Measurements from ENCODE around the gene C20orf96. TPM values are rescaled to one million over a fixed set of nuclear protein-coding genes. Genes with fewer than 3 reads are reported as not detected.
"Not testable (repeated sequence)": the region's sequence is repeated elsewhere in the genome, so short reads cannot be mapped to it uniquely, and the experiment has no call there.

C20orf96 gene, protein sequence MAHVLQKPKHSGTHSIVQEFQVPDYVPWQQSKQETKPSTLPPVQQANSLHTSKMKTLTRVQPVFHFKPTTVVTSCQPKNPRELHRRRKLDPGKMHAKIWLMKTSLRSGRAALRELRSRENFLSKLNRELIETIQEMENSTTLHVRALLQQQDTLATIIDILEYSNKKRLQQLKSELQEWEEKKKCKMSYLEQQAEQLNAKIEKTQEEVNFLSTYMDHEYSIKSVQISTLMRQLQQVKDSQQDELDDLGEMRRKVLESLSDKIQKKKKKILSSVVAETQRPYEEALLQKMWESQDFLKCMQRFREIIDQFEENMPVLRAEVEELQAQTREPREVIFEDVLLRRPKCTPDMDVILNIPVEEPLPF
- total RNA-seq, result 7.6 and 9.5 TPM in 2 replicates

DNA sequence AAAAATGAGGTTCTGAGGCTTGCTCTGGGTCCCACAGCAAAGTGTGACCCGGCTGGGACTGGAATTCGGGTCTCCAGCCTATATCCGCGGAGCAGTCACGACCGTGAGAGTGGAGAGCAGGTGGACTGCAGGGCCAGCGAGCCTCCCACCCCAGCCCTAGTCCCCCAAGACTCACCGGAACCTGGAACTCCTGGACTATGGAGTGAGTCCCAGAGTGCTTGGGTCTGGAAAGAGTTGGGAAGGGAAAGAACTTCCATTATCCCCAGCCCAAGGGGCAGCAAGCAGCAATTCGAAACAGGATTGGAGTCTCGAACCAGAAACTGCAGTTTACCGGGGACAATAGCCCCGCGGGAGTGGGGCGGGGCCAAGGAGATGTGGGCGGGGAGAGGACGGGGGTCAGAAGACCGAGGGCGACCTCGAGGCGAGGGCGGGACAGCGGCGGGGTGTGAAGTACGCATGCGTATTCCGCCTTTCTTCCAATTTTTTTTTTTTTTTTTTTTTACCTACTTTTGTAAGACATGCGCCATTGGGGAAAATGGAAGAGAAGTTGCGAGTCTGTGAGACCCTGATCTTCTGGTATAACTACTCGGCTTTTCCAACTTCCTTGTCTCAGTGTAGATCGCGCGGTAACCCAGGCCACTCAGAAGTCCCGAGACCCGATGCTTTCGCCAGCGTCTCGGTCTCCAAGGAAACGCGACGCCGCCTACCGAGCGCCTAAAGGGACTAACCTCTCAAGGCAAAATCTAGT lies at the start of gene C20orf96:
TSS of gene C20orf96 (minus strand) at position 667 of the 748 bp plus-strand sequence. CDS start at position 527, 140 bp downstream.
- intact Hi-C loops (cut with micrococcal nuclease), result loop anchor here (1.0 kb wide), 1 partner anchor 37 kb away; no protein-coding TSS in a partner anchor
- Mint-ChIP-seq H3K4me1 (ENCODE audit: low read depth) (peaks cover 21% of the 10 kb centered on the region), H3K27ac (peak within 1 kb of the TSS; percentile 87), H3K36me3 (ENCODE audit: low read depth) (peaks cover 11% of the 10 kb centered on the region), H3K27me3 (ENCODE audit: low read depth) (no peaks in the 10 kb centered on the region), H3K9me3 (no peaks in the 10 kb centered on the region), H3K4me3 (ENCODE audit: low read depth) (no peak within 1 kb of the TSS)
- DNase-seq (ENCODE audit: low spot score), result peak; percentile 84

DNA sequence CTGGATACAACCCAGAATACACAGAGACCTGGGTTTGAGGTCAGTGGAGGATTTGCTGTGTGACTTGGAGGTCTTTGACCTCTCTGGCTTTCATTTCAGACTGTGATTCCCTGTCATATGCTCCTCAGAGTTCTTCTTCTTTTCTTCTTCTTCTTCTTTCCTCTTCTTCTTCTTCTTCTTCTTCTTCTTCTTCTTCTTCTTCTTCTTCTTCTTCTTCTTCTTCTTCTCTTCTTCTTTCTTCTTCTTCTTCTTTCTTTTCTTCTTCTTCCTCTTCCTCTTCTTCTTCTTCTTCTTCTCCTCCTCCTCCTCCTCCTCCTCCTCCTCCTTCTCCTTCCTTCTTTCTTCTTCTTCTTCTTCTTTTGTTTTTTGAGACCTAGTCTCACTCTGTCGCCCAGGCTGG lies 45.5 kb upstream of the C20orf96 start:
- DNase-seq (ENCODE audit: low spot score); intact Hi-C loops (cut with micrococcal nuclease): not testable (repeated sequence)

DNA sequence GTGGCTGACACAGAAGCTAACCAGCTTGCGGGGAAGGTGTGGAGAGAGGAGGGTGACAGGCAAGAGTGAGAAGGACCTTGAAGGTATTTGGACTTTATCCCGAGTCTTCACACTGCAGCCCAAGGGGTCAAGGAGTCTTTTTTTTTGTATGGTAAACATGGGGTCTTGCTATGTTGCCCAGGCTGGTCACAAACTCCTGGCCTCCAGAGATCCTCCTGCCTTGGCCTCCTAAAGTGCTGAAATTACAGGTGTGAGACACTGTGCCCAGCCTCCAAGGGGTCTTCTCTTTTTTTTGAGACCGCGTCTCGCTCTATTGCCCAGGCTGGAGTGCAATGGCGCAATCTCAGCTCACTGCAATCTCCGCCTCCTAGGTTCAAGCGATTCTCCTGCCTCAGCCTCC lies 44.0 kb upstream of the C20orf96 start:
- Mint-ChIP-seq H3K4me1 (ENCODE audit: low read depth) (peaks cover 8% of the 10 kb centered on the region), H3K9me3 (no peaks in the 10 kb centered on the region), H3K4me3 (ENCODE audit: low read depth) (no peak overlapping the region), H3K36me3 (ENCODE audit: low read depth) (no peaks in the 10 kb centered on the region), H3K27ac (no peak overlapping the region), H3K27me3 (ENCODE audit: low read depth) (no peaks in the 10 kb centered on the region)
- DNase-seq (ENCODE audit: low spot score), result no peak
- intact Hi-C loops (cut with micrococcal nuclease), result no loop called here

More for the DNA sequence above, 45.5 kb upstream of the C20orf96 start:
- H3K27ac Mint-ChIP-seq; H3K4me1 Mint-ChIP-seq (ENCODE audit: low read depth); H3K4me3 Mint-ChIP-seq (ENCODE audit: low read depth); H3K36me3 Mint-ChIP-seq (ENCODE audit: low read depth); H3K27me3 Mint-ChIP-seq (ENCODE audit: low read depth); H3K9me3 Mint-ChIP-seq: not testable (repeated sequence)

DNA sequence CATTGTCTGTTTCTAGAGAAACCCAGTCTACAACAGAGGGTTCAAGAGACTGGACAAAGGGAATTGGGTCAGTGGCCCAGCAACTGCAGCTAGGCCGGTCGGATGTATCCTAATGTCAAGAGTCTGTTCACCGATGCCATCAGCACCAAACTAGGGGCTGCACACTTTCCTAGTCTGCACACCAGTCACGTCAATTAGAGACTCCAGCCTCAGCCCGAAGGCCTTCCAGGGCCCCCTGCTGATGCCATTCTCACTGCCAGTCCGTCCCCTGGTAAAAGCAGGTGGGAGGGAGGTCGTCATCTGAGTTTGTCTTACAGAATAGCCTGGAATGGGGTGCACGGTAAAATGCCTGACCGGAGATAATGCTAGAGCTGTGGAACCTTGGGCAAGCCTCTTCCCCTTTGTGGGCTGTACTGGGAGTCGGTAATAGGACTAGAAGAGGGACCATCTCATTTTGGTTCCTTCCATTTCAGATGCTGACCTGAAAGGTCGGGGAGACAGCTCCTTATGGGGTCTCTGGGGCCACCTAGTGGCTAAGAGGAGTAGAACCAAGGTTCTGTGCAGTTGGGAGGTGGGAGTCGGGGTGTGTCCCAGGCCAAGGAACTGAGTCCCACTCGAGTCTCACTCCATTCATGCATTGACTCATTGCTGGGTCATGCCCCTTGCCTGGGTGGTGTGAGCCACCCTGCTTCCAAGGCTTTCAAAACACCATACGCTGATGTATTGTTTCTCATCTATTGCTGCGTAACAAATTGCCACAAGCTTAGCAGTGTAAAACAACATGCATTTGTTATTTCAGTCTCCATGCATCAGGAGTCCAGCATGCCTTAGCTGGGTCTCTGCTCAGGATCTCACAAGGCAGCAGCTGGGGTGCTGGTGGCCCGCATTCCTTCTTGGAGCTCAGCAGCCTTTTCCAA lies 39.9 kb upstream of the C20orf96 start:
- DNase-seq (ENCODE audit: low spot score), result peak; percentile 51
- Mint-ChIP-seq H3K9me3 (no peaks in the 10 kb centered on the region), H3K4me1 (ENCODE audit: low read depth) (peaks cover 19% of the 10 kb centered on the region), H3K4me3 (ENCODE audit: low read depth) (no peak overlapping the region), H3K27ac (no peak overlapping the region), H3K36me3 (ENCODE audit: low read depth) (peaks cover 5% of the 10 kb centered on the region), H3K27me3 (ENCODE audit: low read depth) (no peaks in the 10 kb centered on the region)
- intact Hi-C loops (cut with micrococcal nuclease), result loop anchor here (2.0 kb wide), 2 partner anchors 64 to 122 kb away; no protein-coding TSS in a partner anchor

DNA sequence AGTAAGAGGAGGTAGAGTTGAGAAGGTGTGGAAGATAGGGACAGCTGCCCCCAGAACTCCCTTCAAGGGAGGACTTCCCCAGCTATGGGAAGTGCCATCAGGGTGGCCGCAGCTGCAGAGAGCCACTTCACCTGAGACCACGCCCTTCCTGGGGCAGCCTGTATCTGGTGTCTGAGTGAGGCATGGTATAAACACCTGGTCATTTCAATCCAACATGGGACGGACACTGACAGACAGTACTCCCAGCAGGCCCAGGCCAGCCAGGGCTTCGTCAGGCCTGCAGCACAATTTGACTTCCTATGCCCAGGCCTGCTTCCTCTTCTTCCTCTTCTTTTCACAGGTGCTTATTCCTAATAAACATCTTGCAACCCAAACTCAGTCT lies 39.3 kb upstream of the C20orf96 start:
- DNase-seq (ENCODE audit: low spot score), result no peak
- intact Hi-C loops (cut with micrococcal nuclease), result loop anchor here (2.0 kb wide), 2 partner anchors 63 to 121 kb away; no protein-coding TSS in a partner anchor
- H3K4me1 Mint-ChIP-seq (ENCODE audit: low read depth), result peaks cover 19% of the 10 kb centered on the region
- H3K27ac Mint-ChIP-seq, result no peak overlapping the region
- no peak overlapping the region for H3K4me3 Mint-ChIP-seq (ENCODE audit: low read depth)
- H3K27me3 Mint-ChIP-seq (ENCODE audit: low read depth), result no peaks in the 10 kb centered on the region
- H3K36me3 Mint-ChIP-seq (ENCODE audit: low read depth), result peaks cover 5% of the 10 kb centered on the region
- H3K9me3 Mint-ChIP-seq, result no peaks in the 10 kb centered on the region

DNA sequence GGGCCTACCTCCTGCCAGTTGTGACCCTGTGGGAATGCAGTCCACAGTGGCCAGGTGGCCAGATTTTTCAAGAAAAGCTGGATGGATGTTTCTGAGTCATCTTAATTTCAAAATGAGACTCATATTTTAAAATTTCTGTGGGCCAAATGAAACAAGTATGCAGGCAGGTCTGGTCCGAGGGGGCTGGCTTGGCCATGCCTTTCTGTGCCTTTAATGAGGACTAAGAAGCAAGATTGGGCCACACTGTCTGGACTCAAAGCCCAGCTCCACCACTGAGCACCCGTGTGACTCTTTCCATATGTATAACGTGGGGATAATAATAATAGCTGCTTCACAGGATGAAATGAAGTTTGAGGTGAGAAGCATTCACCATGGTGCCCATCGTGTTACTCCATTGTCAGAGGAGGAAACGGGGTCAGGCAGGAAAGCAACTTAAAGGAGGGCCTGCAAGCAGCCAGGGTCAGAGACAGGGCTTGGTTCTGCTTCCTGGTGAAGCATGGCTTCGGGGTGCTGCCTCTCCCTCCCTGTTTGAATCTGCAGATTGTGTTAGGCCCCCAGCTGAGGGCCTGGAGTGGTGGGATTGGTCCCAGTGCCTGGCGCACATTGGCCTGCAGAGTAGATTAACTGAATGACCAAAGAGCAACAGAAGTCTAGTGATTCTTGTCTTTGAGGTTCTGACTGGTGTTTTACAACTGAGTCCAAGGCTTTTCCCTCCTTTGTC lies 38.6 kb upstream of the C20orf96 start:
- intact Hi-C loops (cut with micrococcal nuclease), result no loop called here
- Mint-ChIP-seq H3K36me3 (ENCODE audit: low read depth) (peaks cover 5% of the 10 kb centered on the region), H3K27me3 (ENCODE audit: low read depth) (no peaks in the 10 kb centered on the region), H3K4me1 (ENCODE audit: low read depth) (peaks cover 19% of the 10 kb centered on the region), H3K27ac (peak overlapping the region; percentile 81), H3K4me3 (ENCODE audit: low read depth) (peak overlapping the region; percentile 79), H3K9me3 (no peaks in the 10 kb centered on the region)
- DNase-seq (ENCODE audit: low spot score), result no peak

DNA sequence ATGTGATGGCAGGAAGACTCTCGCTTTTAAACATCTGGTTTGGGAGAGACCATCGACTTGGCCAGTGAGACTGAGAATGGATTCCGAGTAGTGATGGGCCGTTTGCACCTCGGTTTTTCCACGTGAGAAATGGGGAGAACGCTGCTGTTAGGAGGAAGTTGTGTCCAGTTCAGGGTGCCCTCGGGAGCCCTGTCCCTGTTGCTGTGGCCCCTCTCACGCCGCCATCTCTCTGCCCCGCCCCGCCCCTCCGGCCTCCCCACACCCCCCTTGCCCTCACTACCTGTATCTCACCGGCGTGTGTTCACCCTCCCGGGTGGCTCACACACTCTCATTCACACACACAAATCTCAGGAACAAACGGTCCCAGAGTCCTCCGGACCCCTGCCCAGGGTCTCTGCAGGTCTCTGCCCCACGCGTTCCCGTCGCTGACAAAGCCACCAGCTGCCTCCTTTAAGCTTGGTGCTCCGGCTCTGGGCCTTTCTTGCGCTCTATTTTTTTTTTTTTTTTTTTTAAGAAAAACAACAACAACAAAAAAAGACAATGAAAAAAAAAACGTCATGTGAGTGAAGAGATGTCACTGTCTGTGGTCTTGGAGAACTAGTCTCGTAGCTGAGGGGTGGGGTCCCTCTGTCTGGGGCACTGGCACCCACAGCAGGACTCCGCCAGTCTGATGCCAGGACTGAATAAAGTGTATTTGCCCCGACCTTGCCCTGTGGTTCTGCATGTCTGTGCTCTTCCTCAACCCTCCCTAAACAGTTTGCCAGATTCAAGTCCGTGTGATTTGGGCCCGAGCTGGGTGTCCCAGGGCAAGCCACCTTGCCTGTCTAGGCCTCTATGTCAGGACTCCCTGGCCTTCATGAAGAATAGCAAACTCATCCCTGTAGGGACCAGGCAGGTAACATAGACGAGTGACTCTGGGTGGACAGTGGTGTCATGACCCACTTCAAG lies 37.8 kb upstream of the C20orf96 start:
- intact Hi-C loops (cut with micrococcal nuclease), result no loop called here
- H3K4me3 Mint-ChIP-seq (ENCODE audit: low read depth), result peak overlapping the region; percentile 79
- peaks cover 23% of the 10 kb centered on the region for H3K4me1 Mint-ChIP-seq (ENCODE audit: low read depth)

DNA sequence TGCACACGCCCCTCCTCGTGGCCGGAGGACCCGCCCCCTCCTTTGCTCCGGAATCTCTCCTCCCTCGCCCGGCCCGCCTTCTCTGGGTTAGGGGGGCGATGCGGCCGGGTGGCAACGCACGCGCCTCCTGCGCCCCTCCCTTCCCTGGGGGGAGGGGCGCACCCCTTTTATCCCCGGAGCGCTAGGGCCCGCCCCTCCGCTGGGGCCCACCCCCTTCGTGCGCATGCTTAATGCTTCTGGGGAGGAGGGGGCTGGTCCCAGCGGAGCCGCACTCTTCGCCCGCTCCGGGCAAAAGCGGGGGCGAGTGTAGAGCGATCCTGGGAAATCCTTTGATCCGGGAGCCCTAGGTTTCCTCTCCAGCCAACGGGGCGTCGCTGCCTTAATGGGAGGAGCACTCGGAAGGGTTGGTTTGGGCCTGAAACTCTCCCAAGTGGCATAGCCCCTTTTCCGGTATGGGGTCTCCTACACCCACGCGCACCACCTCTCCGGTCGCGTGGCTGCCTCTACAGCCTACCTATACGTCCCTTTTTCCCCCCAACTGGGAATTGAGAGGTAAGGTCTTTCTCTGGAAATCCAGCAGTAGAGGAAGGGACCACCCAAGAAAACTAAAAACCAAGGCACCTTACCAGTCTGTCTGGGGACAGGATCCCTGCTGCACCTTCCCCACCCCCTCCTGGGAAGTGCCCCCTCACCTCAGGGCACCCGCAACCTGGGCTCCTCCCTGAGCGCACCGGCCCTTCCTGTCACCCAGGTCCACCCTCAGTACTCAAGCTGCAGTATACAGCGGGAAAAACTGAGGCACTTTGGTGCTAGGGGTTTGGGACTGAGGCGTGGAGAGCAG lies 36.9 kb upstream of the C20orf96 start:
- intact Hi-C loops (cut with micrococcal nuclease), result loop anchor here (1.0 to 2.0 kb wide), 2 partner anchors 19 to 37 kb away; partner anchors contain the start of genes C20orf96 and NRSN2
- Mint-ChIP-seq H3K4me3 (ENCODE audit: low read depth) (peak overlapping the region; percentile 79), H3K27me3 (ENCODE audit: low read depth) (no peaks in the 10 kb centered on the region)

More for the DNA sequence above, 37.8 kb upstream of the C20orf96 start:
- DNase-seq (ENCODE audit: low spot score), result no peak
- Mint-ChIP-seq H3K36me3 (ENCODE audit: low read depth) (peaks cover 5% of the 10 kb centered on the region), H3K27ac (peak overlapping the region; percentile 81), H3K27me3 (ENCODE audit: low read depth) (no peaks in the 10 kb centered on the region), H3K9me3 (no peaks in the 10 kb centered on the region)

DNA sequence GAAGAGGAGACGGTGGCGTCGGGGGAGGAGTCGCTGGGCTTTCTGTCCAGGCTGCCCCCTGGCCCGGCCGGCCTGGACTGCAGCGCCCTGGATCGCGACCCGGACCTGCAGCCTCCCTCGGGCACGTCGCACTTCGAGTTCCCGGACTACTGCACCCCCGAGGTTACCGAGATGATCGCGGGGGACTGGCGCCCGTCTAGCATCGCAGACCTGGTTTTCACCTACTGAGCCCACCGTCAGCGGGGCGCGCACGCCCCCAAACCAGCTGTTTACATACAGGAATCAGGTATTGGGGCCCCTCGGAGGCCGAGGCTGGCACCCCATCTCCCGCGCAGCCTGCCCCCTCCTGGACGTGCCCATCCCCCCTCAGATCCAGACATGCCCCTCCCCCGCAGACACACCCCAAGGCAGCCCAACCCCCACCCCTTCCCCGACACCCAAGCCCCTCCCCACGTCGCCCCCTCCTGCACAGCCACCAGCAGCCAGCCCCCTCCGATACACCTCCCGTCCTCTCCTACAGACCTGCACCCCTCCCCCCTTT lies 36.2 kb upstream of the C20orf96 start:
- Mint-ChIP-seq H3K27ac (peak overlapping the region; percentile 67), H3K4me1 (ENCODE audit: low read depth) (peaks cover 23% of the 10 kb centered on the region), H3K27me3 (ENCODE audit: low read depth) (no peaks in the 10 kb centered on the region), H3K9me3 (no peaks in the 10 kb centered on the region), H3K4me3 (ENCODE audit: low read depth) (peak overlapping the region; percentile 79), H3K36me3 (ENCODE audit: low read depth) (peaks cover 5% of the 10 kb centered on the region)
- no peak for DNase-seq (ENCODE audit: low spot score)
- intact Hi-C loops (cut with micrococcal nuclease), result loop anchor here (1.0 to 2.0 kb wide), 2 partner anchors 20 to 36 kb away; partner anchors contain the start of genes C20orf96 and NRSN2

More for the DNA sequence above, 36.9 kb upstream of the C20orf96 start:
- H3K36me3 Mint-ChIP-seq (ENCODE audit: low read depth), result peaks cover 5% of the 10 kb centered on the region
- peak overlapping the region; percentile 17 for H3K27ac Mint-ChIP-seq
- peak; percentile 71 for DNase-seq (ENCODE audit: low spot score)
- peaks cover 23% of the 10 kb centered on the region for H3K4me1 Mint-ChIP-seq (ENCODE audit: low read depth)
- H3K9me3 Mint-ChIP-seq, result no peaks in the 10 kb centered on the region
